Measurements from ENCODE around the gene RAB26.
"Not testable (repeated sequence)": the region's sequence is repeated elsewhere in the genome, so short reads cannot be mapped to it uniquely, and the experiment has no call there.

DNA sequence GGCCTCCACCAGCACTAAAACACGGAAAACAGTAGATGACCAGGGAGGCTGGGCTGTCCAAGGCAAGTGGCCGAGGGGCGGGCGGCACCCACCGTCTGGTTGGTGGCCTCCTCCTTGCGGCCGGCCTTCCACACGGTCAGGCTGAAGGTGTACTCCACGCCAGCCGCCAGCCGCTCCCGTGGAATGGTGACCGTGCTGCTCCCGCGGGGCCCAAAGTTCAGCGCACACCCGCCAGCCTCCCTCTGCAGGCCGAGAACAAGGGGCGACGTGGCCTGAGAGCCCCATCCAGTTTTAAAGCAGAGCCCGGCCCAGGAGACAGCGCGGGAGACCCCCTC, 40.7 kb upstream of the RAB26 start:
- TF ChIP-seq POLR2A (IDR thresholded peaks at IDR 0.05; ENCODE audit: low read length); GATA1 (IDR thresholded peaks at IDR 0.05; ENCODE audit: low read depth, low read length): not testable (repeated sequence)
